PC-9 (cell line): Measurements from ENCODE around the gene TTR. TPM values are rescaled to one million over a fixed set of nuclear protein-coding genes. Genes with fewer than 3 reads are reported as not detected.

ENCODE experiments used
- BruUV-seq: library from RNA; stranded (reverse); fragments of 400-500 nt; replicated peaks from 2 replicates; lab custom pipeline; 2021; lab: Mats Ljungman, UMichigan
- CTCF ChIA-PET: fragments of 300-600 bp; sonication (Branson Sonifier 250); formaldehyde crosslinking; loops from one replicate; lab custom pipeline; 2022; ENCODE audit warnings: antibody characterized with exemption; lab: Charles Lee
- POLR2A ChIA-PET: fragments of 300-600 bp; sonication (Branson Sonifier 250); formaldehyde crosslinking; loops from one replicate; lab custom pipeline; 2022; ENCODE audit warnings: antibody characterized with exemption; ENCODE audit not compliant: unreplicated experiment; lab: Charles Lee
- DNase-seq, 2 experiments: peaks; one replicate each; pipeline versions ENCODE4 v3.0.0 to v3.0.0-alpha.2; 2015 to 2022; ENCODE audit warnings: mixed read lengths in 1 of 2
- H2AFZ ChIP-seq: fragments of 200-600 bp; sonication (generic); 2 replicates; pipeline ENCODE4 v1.8.1; 2017; ENCODE audit warnings: antibody characterized with exemption
- H3F3A ChIP-seq: fragments of 200-600 bp; sonication (generic); 2 replicates; pipeline ENCODE4 v1.8.1; 2017; ENCODE audit warnings: antibody characterized with exemption, mild to moderate bottlenecking, low read depth; ENCODE audit not compliant: insufficient read depth
- H3K27ac ChIP-seq: fragments of 200-600 bp; sonication (generic); 2 replicates; pipeline ENCODE4 v1.6.1; 2016; ENCODE audit warnings: mixed run types
- H3K27me3 ChIP-seq: fragments of 200-600 bp; sonication (generic); 2 replicates; pipeline ENCODE4 v1.6.1; 2016; ENCODE audit warnings: low read depth, mixed run types; ENCODE audit not compliant: insufficient read depth
- H3K36me3 ChIP-seq: fragments of 200-600 bp; sonication (generic); 2 replicates; pipeline ENCODE4 v1.6.1; 2016; ENCODE audit warnings: low read depth, mixed run types
- H3K4me1 ChIP-seq: fragments of 200-600 bp; sonication (generic); replicated peaks from 2 replicates; pipeline ENCODE4 v1.6.1; 2016; ENCODE audit warnings: mixed run types; ENCODE audit not compliant: insufficient read depth
- H3K4me2 ChIP-seq: fragments of 200-600 bp; sonication (generic); 2 replicates; pipeline ENCODE4 v1.6.1; 2017; ENCODE audit warnings: mixed run types
- H3K4me3 ChIP-seq: fragments of 200-600 bp; sonication (generic); 2 replicates; pipeline ENCODE4 v1.6.1; 2016; ENCODE audit warnings: mixed run types
- H3K79me2 ChIP-seq: fragments of 200-600 bp; sonication (generic); 2 replicates; pipeline ENCODE4 v1.6.1; 2017; ENCODE audit warnings: low read depth, mixed run types
- H3K9me2 ChIP-seq: fragments of 200-600 bp; sonication (generic); 2 replicates; pipeline ENCODE4 v1.8.1; 2017; ENCODE audit warnings: mild to moderate bottlenecking; ENCODE audit not compliant: insufficient read depth
- H3K9me3 ChIP-seq: fragments of 200-600 bp; sonication (generic); 2 replicates; pipeline ENCODE4 v1.8.1; 2016; ENCODE audit warnings: low read depth; ENCODE audit not compliant: insufficient read depth
- H4K20me1 ChIP-seq: fragments of 200-600 bp; sonication (generic); 2 replicates; pipeline ENCODE4 v1.8.1; 2017; ENCODE audit not compliant: insufficient read depth
- EZH2 ChIP-seq: fragments of 200-600 bp; sonication (generic); IDR thresholded peaks from 2 replicates; pipeline ENCODE4 v1.8.0; 2017; ENCODE audit warnings: antibody characterized with exemption, low read depth
- intact Hi-C: fragments of 100-400 bp; cut with micrococcal nuclease; formaldehyde crosslinking; loops from one replicate; pipeline ENCODE4 v1.10.0; 2022; ENCODE audit not compliant: unreplicated experiment
- total RNA-seq: library from RNA; stranded (reverse); gene quantifications from 2 replicates; pipeline ENCODE4 v1.2.3, GENCODE V29; 2021
- TF ChIP-seq, protein P1 (sequence below): fragments of 200-600 bp; sonication (generic); conservative IDR thresholded peaks from 2 replicates; pipeline ENCODE4 v1.6.1; 2017; ENCODE audit warnings: mixed run types, antibody characterized with exemption, mild to moderate bottlenecking, moderate library complexity

Gene TTR
- total RNA-seq, 1 experiment from 2014 or later, result not detected

- Histone ChIP-seq H3K4me1 (no peaks in the 10 kb centered on the region), H4K20me1 (no peaks in the 10 kb centered on the region), H3K9me3 (no peaks in the 10 kb centered on the region), H3K4me3 (no peak overlapping the region), H3K9me2 (no peaks in the 10 kb centered on the region), H3K27ac (no peak overlapping the region), H3K36me3 (no peaks in the 10 kb centered on the region), H3K79me2 (no peaks in the 10 kb centered on the region), H2AFZ (no peak overlapping the region), H3K4me2 (no peak overlapping the region), H3F3A (no peaks in the 10 kb centered on the region), H3K27me3 (no peaks in the 10 kb centered on the region)
- ChIA-PET POLR2A (no interaction called here), CTCF (no interaction called here)
- no peak for DNase-seq
- TF ChIP-seq EZH2, result no peak
- TF ChIP-seq, protein P1, sequence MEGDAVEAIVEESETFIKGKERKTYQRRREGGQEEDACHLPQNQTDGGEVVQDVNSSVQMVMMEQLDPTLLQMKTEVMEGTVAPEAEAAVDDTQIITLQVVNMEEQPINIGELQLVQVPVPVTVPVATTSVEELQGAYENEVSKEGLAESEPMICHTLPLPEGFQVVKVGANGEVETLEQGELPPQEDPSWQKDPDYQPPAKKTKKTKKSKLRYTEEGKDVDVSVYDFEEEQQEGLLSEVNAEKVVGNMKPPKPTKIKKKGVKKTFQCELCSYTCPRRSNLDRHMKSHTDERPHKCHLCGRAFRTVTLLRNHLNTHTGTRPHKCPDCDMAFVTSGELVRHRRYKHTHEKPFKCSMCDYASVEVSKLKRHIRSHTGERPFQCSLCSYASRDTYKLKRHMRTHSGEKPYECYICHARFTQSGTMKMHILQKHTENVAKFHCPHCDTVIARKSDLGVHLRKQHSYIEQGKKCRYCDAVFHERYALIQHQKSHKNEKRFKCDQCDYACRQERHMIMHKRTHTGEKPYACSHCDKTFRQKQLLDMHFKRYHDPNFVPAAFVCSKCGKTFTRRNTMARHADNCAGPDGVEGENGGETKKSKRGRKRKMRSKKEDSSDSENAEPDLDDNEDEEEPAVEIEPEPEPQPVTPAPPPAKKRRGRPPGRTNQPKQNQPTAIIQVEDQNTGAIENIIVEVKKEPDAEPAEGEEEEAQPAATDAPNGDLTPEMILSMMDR, result no peak
- intact Hi-C loops, result no loop called here
- no TSS peak for BruUV-seq
These were observed 15.7 kb downstream of the TTR start for GRCh38 chr18:31607384-31607783.

DNA sequence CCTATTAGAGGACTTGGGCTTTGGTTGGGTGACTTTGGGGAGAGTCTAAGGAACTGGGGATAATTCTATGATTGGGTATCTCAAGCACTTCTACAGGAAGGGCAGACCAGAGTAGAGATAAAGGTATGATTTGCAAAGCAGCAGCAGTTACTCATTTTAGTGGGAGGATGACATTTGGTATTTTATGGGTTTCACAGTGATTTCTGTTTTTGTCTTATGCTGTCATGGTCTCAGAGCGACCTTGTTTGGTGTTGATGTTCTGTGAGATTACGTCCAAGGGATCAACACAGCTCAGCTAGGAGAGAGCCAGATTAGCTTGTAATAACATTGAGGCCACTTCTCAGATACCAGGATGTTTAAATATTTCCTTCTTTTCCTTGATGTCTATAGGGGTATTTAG is 18.2 kb downstream of the TTR start:
- H3K4me1 ChIP-seq, result no peaks in the 10 kb centered on the region
- H3K4me3 ChIP-seq, result no peak overlapping the region
- H3K9me3 ChIP-seq, result no peaks in the 10 kb centered on the region
- ChIA-PET POLR2A (no interaction called here), CTCF (no interaction called here)
- no peak overlapping the region for H2AFZ ChIP-seq
- intact Hi-C loops, result no loop called here
- H3K27me3 ChIP-seq, result no peaks in the 10 kb centered on the region
- H3K36me3 ChIP-seq, result no peaks in the 10 kb centered on the region
- H3K27ac ChIP-seq, result no peak overlapping the region
- no TSS peak for BruUV-seq
- no peaks in the 10 kb centered on the region for H3K9me2 ChIP-seq
- no peak overlapping the region for H3K4me2 ChIP-seq
- TF ChIP-seq, protein P1, result no peak
- no peak for TF ChIP-seq EZH2
- no peak for DNase-seq
- H3F3A ChIP-seq, result no peaks in the 10 kb centered on the region
- no peaks in the 10 kb centered on the region for H4K20me1 ChIP-seq
- no peaks in the 10 kb centered on the region for H3K79me2 ChIP-seq

DNA sequence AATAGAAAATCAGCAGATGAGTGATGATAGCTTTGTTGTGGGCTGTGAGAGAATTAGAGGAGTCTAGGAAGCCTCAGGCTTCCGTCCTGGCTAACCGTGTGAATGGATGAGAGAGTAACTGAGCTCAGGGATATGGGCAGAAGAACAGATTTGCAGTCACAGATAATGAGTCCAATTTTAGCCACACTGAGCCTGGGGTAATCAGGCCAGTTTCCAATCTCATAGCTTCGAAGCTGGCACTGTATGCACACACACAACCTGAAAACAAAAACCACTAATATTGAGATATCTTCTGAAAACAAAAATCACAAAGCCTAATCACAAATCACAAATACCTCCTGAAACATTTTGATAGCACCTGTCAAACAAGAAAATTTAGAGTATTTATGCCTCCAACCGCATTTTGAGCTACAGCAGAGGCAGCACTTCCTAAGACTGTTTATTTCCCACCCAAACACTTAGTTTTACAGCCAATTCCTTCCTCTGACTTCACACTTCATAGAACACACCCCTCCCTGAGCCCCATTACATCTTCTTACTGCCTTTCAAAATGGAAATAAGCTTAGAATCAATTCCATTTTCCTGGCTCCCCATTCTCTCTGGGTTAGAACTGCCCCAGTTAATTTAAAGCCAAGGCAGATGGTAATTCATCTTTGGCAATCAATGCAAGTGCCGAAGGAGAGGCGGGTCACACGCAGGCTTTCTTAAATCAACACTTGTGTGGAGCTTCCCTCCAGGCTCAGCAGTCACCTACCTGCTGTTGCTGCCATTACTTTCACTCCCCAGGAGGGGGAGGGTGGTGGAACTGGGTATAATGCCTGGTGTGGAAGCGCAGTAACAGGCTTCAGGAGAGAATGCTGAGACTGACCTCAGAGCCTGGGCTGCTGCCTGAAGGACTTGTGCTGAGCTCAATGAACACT is 18.9 kb downstream of the TTR start:
- Histone ChIP-seq H3K27me3 (no peaks in the 10 kb centered on the region), H3K4me1 (no peaks in the 10 kb centered on the region), H3K79me2 (no peaks in the 10 kb centered on the region), H2AFZ (no peak overlapping the region), H3K27ac (no peak overlapping the region), H3K4me2 (no peak overlapping the region), H3K9me3 (no peaks in the 10 kb centered on the region), H3K9me2 (no peaks in the 10 kb centered on the region), H4K20me1 (no peaks in the 10 kb centered on the region), H3F3A (no peaks in the 10 kb centered on the region), H3K4me3 (no peak overlapping the region), H3K36me3 (no peaks in the 10 kb centered on the region)
- BruUV-seq, result no TSS peak
- TF ChIP-seq EZH2, result no peak
- TF ChIP-seq, protein P1, result no peak
- no peak for DNase-seq
- intact Hi-C loops, result no loop called here
- POLR2A ChIA-PET, result no interaction called here
- CTCF ChIA-PET, result no interaction called here
